ENCODE measurements around the gene BCAS3. TPM values are rescaled to one million over a fixed set of nuclear protein-coding genes. Genes with fewer than 3 reads are reported as not detected.

BCAS3 gene
- total RNA-seq, 2 experiments from 2014 or later: 5.1 to 6.9 TPM

DNA sequence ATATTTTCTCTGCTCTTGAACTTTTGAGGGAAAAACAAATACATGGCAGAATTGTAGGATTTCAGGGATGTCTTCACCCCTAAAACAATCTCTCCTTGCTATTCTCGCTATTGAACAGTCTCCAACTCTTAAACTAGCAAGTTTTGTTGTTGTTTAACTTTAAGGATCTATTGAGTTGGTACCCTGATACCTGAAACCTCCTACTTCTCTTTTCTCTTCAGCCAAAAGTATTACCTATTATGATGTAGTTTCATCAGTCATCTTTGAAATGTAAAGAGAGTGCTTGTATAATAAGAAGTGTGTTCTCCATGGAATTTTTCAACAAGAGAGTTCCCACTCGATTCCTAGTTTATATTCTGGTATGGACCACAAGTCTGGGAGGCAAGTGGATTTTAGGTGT is 510.4 kb downstream of the BCAS3 start:
- ChIA-PET CTCF (no interaction called here), POLR2A (no interaction called here)
- no peak overlapping the region for H3K4me3 Mint-ChIP-seq
- TF ChIP-seq CTCF (IDR thresholded peaks at IDR 0.05): no peak
- ATAC-seq (no peak), DNase-seq (no peak)
- no peaks in the 10 kb centered on the region for H3K9me3 Mint-ChIP-seq
- H3K4me1 Mint-ChIP-seq (ENCODE audit: low read depth): no peaks in the 10 kb centered on the region
- intact Hi-C loops (cut with micrococcal nuclease): no loop called here
- no peaks in the 10 kb centered on the region for H3K36me3 Mint-ChIP-seq (ENCODE audit: low read depth)
- H3K27me3 Mint-ChIP-seq: no peaks in the 10 kb centered on the region
- H3K27ac Mint-ChIP-seq: no peak overlapping the region

DNA sequence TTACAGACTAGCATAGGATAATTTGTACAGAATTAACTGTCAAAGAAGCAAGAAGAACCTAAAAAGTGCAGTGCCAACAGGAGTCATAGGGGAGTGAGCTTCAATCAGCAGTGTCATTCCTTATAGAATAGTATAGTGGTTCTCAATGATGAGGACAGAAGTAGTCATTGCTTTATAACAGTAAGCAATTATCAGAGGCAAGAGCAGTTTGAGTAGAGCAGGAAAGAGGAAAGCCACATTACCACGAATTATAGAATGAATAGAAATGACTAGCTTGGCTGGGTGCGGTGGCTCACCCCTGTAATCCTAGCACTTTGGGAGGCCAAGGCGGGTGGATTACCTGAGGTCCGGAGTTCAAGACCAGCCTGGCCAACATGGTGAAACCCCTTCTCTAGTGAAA is 512.3 kb downstream of the BCAS3 start:
- POLR2A ChIA-PET: interaction anchor here (0.6 kb wide), 1 partner anchor 14 kb away, joined by 3 read pairs; no protein-coding TSS in a partner anchor
- Mint-ChIP-seq H3K9me3 (no peaks in the 10 kb centered on the region), H3K36me3 (ENCODE audit: low read depth) (no peaks in the 10 kb centered on the region), H3K4me1 (ENCODE audit: low read depth) (no peaks in the 10 kb centered on the region), H3K27me3 (no peaks in the 10 kb centered on the region), H3K27ac (no peak overlapping the region), H3K4me3 (no peak overlapping the region)
- TF ChIP-seq CTCF (IDR thresholded peaks at IDR 0.05): no peak
- ATAC-seq: no peak
- intact Hi-C loops (cut with micrococcal nuclease): no loop called here
- CTCF ChIA-PET: no interaction called here
- no peak for DNase-seq

- intact Hi-C loops (cut with micrococcal nuclease): no loop called here
- Mint-ChIP-seq H3K27me3 (no peaks in the 10 kb centered on the region), H3K27ac (no peak overlapping the region), H3K36me3 (ENCODE audit: low read depth) (no peaks in the 10 kb centered on the region), H3K4me1 (ENCODE audit: low read depth) (no peaks in the 10 kb centered on the region), H3K9me3 (no peaks in the 10 kb centered on the region), H3K4me3 (no peak overlapping the region)
- no peak for ATAC-seq
- no peak for DNase-seq
- TF ChIP-seq CTCF (IDR thresholded peaks at IDR 0.05): no peak
- CTCF ChIA-PET: no interaction called here
- POLR2A ChIA-PET: no interaction called here
These were observed 518.7 kb downstream of the BCAS3 start for GRCh38 chr17:61196302-61196704.

- intact Hi-C loops (cut with micrococcal nuclease): no loop called here
- ChIA-PET POLR2A (no interaction called here), CTCF (no interaction called here)
- no peak for TF ChIP-seq CTCF (IDR thresholded peaks at IDR 0.05)
- Mint-ChIP-seq H3K4me1 (ENCODE audit: low read depth) (no peaks in the 10 kb centered on the region), H3K27me3 (no peaks in the 10 kb centered on the region), H3K9me3 (no peaks in the 10 kb centered on the region), H3K4me3 (no peak overlapping the region), H3K27ac (no peak overlapping the region), H3K36me3 (ENCODE audit: low read depth) (no peaks in the 10 kb centered on the region)
- ATAC-seq: no peak
- no peak for DNase-seq
These were observed 519.1 kb downstream of the BCAS3 start for GRCh38 chr17:61196799-61197198.

DNA sequence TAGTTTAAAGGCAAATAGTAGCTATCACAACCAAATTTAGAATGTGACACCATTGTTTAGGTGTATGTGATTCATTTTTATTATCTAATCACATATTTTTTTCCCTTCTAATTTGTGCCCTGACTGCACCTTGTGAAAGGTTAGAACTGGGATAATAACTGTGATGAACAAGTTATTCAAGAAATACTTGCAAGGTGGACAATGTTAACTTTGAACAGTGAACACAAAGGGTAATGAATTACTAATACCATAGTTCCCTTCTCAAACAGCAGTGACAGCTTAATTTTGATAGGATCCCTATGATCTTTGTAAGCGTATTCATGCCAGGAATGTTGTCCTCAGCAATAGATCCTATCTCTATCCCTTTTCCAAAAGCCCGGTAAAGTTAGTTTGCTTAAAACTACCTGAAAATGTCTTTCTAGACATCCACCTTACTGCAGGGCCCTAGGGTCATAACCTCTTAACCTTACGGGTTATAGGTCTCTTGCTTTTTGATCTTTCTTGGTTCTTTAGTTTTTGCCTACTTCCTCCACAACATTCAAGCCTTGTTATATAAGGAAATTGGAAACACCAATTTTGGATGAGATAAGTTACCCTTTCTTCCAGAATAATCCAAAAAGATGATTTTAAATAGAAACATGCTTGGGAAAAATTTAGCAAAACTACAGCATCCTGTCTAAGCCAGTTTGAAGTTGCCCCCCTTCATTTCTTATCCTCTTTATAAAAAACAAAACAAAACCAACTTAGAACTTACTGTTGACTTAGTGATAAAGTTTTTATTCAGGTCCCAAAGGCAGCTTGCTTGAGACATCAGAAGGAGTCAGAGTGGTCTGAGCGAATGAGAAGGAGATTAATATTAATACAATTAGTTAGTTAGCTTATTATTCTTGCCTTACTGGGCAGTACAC is 522.0 kb downstream of the BCAS3 start:
- H3K4me3 Mint-ChIP-seq: no peak overlapping the region
- intact Hi-C loops (cut with micrococcal nuclease): no loop called here
- no peak overlapping the region for H3K27ac Mint-ChIP-seq
- CTCF ChIA-PET: interaction anchor here (1.0 to 1.2 kb wide), 2 partner anchors 12 to 18 kb away, joined by 3 read pairs; no protein-coding TSS in a partner anchor
- no peak for TF ChIP-seq CTCF (IDR thresholded peaks at IDR 0.05)
- no peaks in the 10 kb centered on the region for H3K4me1 Mint-ChIP-seq (ENCODE audit: low read depth)
- DNase-seq (no peak), ATAC-seq (no peak)
- no peaks in the 10 kb centered on the region for H3K36me3 Mint-ChIP-seq (ENCODE audit: low read depth)
- H3K27me3 Mint-ChIP-seq: no peaks in the 10 kb centered on the region
- no peaks in the 10 kb centered on the region for H3K9me3 Mint-ChIP-seq
- POLR2A ChIA-PET: no interaction called here

Measured in activated CD8-positive, alpha-beta T cell treated with anti-CD3 and anti-CD28 coated beads for 36 hours (primary cell).